Subcutaneous adipose tissue (tissue), 4 donors: ENCODE results near the gene NFATC1. TPM values are rescaled to one million over a fixed set of nuclear protein-coding genes. Genes with fewer than 3 reads are reported as not detected.

Experiments used
- total RNA-seq, 4 donors: library from RNA; depleted of rRNA; stranded (reverse); fragments of >200 nt; gene quantifications; one replicate each; pipeline ENCODE4 v1.1.0, GENCODE V29; 2016
- TF ChIP-seq, protein P1 (sequence below): fragments of 450-650 bp; IDR thresholded peaks from one replicate; pipeline ENCODE4 v1.5.1; 2016; ENCODE audit warnings: low read depth, mild to moderate bottlenecking, control low read depth, antibody characterized with exemption, moderate library complexity

Gene NFATC1
- total RNA-seq, 4 donors from 2014 or later = 9.8 to 17.2 (median 11.5) TPM

DNA sequence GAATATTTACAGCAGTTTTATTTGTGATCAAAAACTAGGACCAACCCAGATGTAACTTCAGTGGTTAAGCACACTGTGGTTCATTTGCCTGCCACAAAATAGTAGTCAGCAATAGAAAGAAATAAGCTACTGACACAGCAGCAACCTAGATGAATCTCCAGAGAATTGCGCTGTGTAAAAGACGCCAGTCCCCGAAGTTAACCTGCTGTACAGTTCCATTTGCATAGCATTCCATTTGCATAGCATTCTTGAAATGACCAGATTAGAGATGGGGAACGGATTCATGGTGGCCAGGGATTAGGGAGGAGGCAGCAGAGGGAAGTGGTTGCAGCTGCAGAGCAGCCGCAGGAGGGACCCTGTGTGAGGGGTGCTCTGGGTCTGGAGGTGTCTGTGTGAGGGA, 39.3 kb upstream of the NFATC1 start:
- TF ChIP-seq, protein P1, sequence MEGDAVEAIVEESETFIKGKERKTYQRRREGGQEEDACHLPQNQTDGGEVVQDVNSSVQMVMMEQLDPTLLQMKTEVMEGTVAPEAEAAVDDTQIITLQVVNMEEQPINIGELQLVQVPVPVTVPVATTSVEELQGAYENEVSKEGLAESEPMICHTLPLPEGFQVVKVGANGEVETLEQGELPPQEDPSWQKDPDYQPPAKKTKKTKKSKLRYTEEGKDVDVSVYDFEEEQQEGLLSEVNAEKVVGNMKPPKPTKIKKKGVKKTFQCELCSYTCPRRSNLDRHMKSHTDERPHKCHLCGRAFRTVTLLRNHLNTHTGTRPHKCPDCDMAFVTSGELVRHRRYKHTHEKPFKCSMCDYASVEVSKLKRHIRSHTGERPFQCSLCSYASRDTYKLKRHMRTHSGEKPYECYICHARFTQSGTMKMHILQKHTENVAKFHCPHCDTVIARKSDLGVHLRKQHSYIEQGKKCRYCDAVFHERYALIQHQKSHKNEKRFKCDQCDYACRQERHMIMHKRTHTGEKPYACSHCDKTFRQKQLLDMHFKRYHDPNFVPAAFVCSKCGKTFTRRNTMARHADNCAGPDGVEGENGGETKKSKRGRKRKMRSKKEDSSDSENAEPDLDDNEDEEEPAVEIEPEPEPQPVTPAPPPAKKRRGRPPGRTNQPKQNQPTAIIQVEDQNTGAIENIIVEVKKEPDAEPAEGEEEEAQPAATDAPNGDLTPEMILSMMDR = no peak

DNA sequence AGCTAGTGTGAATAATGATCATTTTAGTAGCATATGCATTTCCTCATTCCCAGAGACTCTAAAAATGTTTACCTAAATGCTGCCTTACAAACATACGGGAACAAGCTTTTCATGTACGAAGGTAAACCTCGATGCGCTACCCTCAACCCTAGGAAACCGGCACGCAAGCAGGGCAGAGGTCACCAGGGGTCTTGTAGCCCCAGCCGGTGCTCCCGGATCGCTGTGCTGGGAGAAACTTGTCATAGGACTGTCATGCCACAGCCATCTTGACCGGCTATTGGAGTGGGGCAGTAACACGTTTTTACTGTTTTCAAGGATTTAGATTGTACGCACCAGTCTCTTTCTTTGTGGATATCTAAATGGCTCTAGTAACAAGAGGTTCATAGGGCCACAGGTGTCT, 34.8 kb upstream of the NFATC1 start:
- TF ChIP-seq, protein P1 = no peak

DNA sequence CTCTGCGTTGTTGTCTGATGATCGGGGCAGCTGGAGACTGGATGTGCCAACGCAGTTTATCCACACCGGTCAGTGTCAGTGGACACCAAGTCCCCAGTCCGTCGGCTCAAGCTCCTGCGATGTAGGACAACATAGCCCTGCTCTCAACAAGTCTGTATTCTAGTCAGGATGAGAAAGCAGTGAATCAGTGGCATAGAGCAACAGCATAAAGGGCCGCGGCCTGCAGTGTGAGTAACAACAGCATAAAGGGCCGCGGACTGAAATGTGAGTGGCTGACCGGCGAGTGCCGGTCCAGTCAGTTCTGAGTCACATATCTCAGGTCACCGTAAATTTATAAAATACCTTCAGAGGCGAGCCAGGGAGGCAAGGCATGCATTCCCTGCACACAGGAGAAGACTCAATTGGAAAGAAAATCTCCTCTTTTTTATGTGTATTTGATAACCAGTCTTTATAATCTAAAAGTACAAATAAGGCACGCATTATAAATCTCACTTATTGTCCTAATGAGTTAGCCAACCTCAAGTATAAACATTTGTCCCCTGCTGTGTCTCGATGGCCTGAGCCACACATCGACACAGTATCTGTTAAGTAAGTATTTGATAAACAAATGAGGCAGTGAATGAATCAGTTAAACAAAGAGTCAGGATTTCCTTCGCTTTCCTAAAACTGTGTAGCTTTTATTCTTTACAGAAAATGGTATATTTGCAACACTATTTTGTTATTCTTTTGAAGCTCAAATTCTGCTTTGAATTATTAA, 33.8 kb upstream of the NFATC1 start:
- TF ChIP-seq, protein P1 = no peak

DNA sequence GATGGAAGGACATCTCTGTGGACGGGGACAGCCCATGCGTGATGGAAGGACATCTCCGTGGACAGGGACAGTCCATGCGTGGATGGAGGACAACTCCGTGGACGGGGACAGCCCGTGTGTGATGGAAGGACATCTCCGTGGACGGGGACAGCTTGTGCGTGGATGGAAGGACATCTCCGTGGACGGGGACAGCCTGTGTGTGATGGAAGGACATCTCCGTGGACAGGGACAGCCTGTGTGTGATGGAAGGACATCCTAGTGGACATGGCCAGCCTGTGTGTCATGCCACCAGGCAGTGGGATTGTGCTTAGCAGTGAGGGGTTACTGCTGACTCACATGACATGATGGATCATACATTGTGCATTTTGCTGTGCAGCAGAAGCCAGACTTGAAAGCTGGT, 30.0 kb upstream of the NFATC1 start:
- TF ChIP-seq, protein P1 = no peak

DNA sequence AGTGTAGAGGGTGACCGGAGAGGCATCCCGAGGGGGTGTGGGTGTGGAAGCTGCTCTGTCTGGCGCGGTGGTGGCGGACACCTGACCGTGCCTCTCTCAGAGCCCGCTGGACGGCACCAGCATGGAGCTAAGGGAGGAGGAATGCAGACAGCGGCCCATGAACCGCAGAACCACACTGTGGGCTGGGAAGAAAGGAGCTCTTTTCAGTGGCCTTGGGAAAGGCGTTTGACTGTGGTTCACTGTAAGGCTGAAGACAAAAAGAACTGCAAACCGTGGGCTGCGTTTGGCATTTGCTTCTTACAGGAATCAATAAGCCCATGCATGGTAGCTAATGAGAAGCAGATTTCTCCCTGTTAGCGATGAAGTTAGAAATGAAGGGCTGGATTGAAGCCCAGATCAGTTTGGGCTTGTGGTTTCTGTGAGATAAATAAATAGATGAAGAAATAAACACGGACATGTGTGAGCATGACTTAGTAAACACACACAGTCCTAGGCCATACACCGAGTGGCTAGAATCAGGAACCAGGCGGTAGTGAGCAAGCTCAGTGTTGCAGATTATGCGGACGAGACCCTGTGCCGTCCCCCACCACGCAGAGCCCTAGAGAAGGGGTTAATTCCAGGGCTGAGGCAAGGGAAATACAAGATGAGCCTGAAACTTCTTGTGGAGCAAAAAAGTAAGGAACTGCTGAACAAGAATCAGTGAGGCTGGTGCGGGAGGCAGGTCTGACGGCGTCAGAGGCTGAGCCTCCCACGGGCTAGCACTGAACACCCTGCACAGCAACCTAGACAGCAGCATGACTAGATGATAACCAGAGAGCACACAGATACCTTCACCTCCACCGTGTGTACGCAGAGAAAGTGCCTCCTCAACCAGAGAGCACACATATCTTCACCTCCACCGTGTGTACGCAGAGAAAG, 29.3 kb upstream of the NFATC1 start:
- TF ChIP-seq, protein P1 = no peak

DNA sequence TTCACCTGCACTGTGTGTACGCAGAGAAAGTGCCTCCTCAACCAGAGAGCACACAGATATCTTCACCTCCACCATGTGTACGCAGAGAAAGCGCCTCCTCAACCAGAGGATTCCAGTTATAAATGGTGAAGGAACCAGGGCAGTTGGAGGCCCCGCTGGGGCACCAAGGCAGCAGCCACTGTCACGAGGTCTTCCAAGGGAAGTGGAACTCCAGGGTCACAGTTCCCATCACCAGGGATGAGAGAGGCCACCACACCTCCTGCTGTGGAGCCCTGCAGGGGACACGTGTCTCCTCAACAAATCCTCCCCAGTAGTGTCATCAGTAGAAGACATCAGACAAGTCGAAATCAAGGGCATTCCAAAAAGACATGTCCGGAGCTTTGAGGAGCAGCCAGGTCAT, 28.2 kb upstream of the NFATC1 start:
- TF ChIP-seq, protein P1 = no peak

DNA sequence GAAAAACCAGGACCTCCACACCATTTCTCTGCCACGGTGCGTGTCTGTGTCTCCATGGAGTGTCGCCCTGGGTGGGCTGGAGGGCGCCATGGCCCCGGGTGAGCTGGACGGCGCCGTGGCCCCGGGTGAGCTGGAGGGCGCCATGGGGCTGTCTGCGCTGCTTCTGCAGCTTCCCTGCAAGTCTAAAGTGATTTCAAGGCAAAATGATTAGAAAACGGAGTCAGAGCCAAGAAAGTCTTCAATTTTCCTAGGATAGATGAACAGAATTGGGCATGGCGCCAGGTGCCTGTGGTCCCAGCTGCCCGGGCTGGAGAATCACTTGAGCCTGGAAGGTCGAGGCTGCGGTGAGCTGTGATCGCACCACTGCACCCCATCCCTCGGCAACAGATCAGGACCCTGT, 27.7 kb upstream of the NFATC1 start:
- TF ChIP-seq, protein P1 = no peak
